ENCODE measurements around the gene LMNTD1.

DNA sequence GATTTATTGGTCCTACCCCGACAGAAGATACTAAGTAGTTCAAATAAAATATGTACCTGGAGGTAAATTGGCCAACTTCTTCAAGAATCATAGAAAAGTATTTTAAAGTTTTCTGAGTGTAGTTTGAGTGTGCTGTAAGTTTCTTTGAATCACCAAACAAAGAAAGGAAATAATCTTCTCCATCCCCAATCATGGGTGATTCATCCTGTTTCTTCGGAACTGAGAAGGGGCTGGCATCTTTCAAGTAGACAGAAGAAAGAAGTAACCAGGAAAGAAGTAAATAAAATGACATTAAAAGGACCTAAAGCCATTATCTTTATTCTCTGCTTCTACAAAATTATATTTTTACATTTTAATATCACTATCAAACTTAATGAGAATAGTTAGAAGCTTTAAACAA lies 6.8 kb downstream of the LMNTD1 start:
- TF ChIP-seq, protein P1, sequence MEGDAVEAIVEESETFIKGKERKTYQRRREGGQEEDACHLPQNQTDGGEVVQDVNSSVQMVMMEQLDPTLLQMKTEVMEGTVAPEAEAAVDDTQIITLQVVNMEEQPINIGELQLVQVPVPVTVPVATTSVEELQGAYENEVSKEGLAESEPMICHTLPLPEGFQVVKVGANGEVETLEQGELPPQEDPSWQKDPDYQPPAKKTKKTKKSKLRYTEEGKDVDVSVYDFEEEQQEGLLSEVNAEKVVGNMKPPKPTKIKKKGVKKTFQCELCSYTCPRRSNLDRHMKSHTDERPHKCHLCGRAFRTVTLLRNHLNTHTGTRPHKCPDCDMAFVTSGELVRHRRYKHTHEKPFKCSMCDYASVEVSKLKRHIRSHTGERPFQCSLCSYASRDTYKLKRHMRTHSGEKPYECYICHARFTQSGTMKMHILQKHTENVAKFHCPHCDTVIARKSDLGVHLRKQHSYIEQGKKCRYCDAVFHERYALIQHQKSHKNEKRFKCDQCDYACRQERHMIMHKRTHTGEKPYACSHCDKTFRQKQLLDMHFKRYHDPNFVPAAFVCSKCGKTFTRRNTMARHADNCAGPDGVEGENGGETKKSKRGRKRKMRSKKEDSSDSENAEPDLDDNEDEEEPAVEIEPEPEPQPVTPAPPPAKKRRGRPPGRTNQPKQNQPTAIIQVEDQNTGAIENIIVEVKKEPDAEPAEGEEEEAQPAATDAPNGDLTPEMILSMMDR (IDR thresholded peaks at IDR 0.05; ENCODE audit: insufficient read depth, low read depth, low read length): no peak
- TF ChIP-seq EZH2 (IDR thresholded peaks at IDR 0.05; ENCODE audit: insufficient read depth, low read length): no peak
